Smooth muscle cell (in vitro differentiated cells): Measurements from ENCODE around the gene ANKRD31. TPM values are rescaled to one million over a fixed set of nuclear protein-coding genes. Genes with fewer than 3 reads are reported as not detected.

Experiments used
- DNase-seq: peaks from one replicate; lab custom pipeline; 2025; ENCODE audit not compliant: unreplicated experiment; lab: John Stamatoyannopoulos, UW
- H2AFZ ChIP-seq: fragments of 200-600 bp; sonication (generic); 2 replicates; pipeline ENCODE4 v1.6.0; 2016; ENCODE audit warnings: antibody characterized with exemption, low read depth, mild to moderate bottlenecking
- H3F3A ChIP-seq: fragments of 200-600 bp; sonication (generic); 2 replicates; pipeline ENCODE4 v1.6.0; 2017; ENCODE audit warnings: antibody characterized with exemption, low read depth
- H3K27ac ChIP-seq: fragments of 200-600 bp; sonication (generic); 2 replicates; pipeline ENCODE4 v1.5.1; 2016; ENCODE audit warnings: low read depth, mild to moderate bottlenecking
- H3K27me3 ChIP-seq: fragments of 200-600 bp; sonication (generic); 2 replicates; pipeline ENCODE4 v1.6.1; 2016; ENCODE audit warnings: low read depth, mild to moderate bottlenecking
- H3K36me3 ChIP-seq: fragments of 200-600 bp; sonication (generic); 2 replicates; pipeline ENCODE4 v1.5.1; 2016; ENCODE audit warnings: low read depth
- H3K4me1 ChIP-seq: fragments of 200-600 bp; sonication (generic); 2 replicates; pipeline ENCODE4 v1.5.1; 2016; ENCODE audit warnings: low read depth
- H3K4me2 ChIP-seq: fragments of 200-600 bp; sonication (generic); 2 replicates; pipeline ENCODE4 v1.6.0; 2016; ENCODE audit warnings: mild to moderate bottlenecking
- H3K4me3 ChIP-seq: fragments of 200-600 bp; sonication (generic); 2 replicates; pipeline ENCODE4 v1.5.1; 2016; ENCODE audit warnings: mild to moderate bottlenecking
- H3K79me2 ChIP-seq: fragments of 200-600 bp; sonication (generic); 2 replicates; pipeline ENCODE4 v1.6.0; 2016; ENCODE audit warnings: low read depth, mild to moderate bottlenecking
- H3K9ac ChIP-seq: fragments of 200-600 bp; sonication (generic); 2 replicates; pipeline ENCODE4 v1.6.0; 2016; ENCODE audit warnings: low read depth
- H3K9me3 ChIP-seq: fragments of 200-600 bp; sonication (generic); replicated peaks from 2 replicates; pipeline ENCODE4 v1.5.1; 2016; ENCODE audit warnings: low read depth
- H4K20me1 ChIP-seq: fragments of 200-600 bp; sonication (generic); 2 replicates; pipeline ENCODE4 v1.6.0; 2016; ENCODE audit warnings: low read depth
- WGBS: methylation state at CpG from one replicate; pipeline ENCODE4 v1.1.7; 2016; ENCODE audit warnings: low lambda C conversion rate; 5-methylcytosine and 5-hydroxymethylcytosine counted together
- polyA plus RNA-seq: library from polyadenylated mRNA; unstranded; fragments of >200 nt; fragmentation: Nextera tagmentation; extraction: Ambion mirVana; gene quantifications from 2 replicates; pipeline ENCODE4 v1.2.1, GENCODE V29; 2016
- total RNA-seq: library from RNA; depleted of rRNA; stranded (reverse); fragments of >200 nt; gene quantifications from 2 replicates; pipeline ENCODE4 v1.2.3, GENCODE V29; 2014
- TF ChIP-seq, protein P1 (sequence below): fragments of 200-600 bp; sonication (generic); IDR thresholded peaks from 2 replicates; pipeline ENCODE4 v1.5.1; 2017; ENCODE audit warnings: borderline replicate concordance, mild to moderate bottlenecking, antibody characterized with exemption; ENCODE audit not compliant: insufficient read depth, poor library complexity, severe bottlenecking

The ANKRD31 gene
- total and polyA plus RNA-seq, 2 experiments from 2014 or later = 0.03 to 0.22 TPM

DNA sequence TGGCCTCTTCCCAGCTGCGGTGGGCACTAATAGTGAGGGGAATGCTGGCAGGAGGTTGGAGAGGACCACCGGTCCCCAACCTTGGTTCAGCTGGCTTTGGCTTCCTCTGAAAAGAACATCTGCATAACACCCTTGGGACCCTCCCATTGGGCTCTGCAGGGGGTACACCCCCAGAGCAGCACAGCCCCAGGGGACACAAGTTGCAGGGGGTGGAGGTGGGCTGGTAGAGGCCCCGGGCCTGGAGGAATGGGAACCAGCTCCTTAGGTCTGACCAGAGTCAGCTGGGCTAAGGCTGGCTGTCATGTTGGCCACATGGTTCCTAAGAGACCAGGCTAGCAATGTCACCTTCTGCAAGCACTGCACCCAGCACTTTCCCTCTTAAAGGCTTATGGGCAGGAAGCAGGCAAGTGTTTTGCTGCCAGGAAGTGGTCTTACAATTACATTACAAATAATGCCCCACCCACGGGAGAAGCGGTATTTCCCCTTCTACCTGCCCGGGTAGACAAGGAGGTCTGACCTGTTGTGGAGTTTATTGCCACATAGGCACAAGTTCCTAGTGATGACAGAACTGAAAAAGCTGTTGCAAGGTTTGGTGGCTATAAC is 202.4 kb downstream of the ANKRD31 start:
- Histone ChIP-seq H3K4me2 (no peak overlapping the region), H3K4me1 (no peaks in the 10 kb centered on the region), H3K79me2 (no peaks in the 10 kb centered on the region), H3K9me3 (no peaks in the 10 kb centered on the region), H3K27ac (no peak overlapping the region), H3K27me3 (no peaks in the 10 kb centered on the region), H3K36me3 (no peaks in the 10 kb centered on the region), H3K9ac (no peak overlapping the region), H4K20me1 (no peaks in the 10 kb centered on the region), H2AFZ (no peak overlapping the region), H3K4me3 (no peak overlapping the region), H3F3A (no peaks in the 10 kb centered on the region)
- DNase-seq = no peak
- 95% methylated on average over 6 of the region's 6 CpGs for WGBS
- TF ChIP-seq, protein P1, sequence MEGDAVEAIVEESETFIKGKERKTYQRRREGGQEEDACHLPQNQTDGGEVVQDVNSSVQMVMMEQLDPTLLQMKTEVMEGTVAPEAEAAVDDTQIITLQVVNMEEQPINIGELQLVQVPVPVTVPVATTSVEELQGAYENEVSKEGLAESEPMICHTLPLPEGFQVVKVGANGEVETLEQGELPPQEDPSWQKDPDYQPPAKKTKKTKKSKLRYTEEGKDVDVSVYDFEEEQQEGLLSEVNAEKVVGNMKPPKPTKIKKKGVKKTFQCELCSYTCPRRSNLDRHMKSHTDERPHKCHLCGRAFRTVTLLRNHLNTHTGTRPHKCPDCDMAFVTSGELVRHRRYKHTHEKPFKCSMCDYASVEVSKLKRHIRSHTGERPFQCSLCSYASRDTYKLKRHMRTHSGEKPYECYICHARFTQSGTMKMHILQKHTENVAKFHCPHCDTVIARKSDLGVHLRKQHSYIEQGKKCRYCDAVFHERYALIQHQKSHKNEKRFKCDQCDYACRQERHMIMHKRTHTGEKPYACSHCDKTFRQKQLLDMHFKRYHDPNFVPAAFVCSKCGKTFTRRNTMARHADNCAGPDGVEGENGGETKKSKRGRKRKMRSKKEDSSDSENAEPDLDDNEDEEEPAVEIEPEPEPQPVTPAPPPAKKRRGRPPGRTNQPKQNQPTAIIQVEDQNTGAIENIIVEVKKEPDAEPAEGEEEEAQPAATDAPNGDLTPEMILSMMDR = no peak

DNA sequence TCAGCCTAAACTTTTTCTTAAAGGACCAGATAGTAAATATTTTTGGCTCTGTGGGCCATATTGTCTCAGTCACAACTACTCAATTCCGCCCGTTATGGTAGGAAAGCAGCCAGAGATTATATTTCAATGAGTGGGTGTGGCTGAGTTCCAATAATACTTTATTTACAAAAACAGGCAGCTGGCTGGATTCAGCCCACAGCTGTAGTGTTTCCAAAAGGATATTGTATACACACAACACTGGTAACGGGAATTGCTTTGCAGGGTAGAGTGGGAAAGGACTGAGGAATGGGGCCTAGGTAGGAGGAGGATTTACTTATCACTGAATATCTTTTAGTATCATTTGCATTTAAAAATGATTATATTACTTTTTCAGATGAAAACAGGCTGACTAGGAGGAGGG is 205.3 kb downstream of the ANKRD31 start:
- no peaks in the 10 kb centered on the region for H3K79me2 ChIP-seq
- H3K9me3 ChIP-seq = no peaks in the 10 kb centered on the region
- no peak for DNase-seq
- no peaks in the 10 kb centered on the region for H4K20me1 ChIP-seq
- no peak overlapping the region for H3K9ac ChIP-seq
- no peak overlapping the region for H2AFZ ChIP-seq
- no peak overlapping the region for H3K4me2 ChIP-seq
- H3K27ac ChIP-seq = no peak overlapping the region
- H3K36me3 ChIP-seq = no peaks in the 10 kb centered on the region
- no peaks in the 10 kb centered on the region for H3K4me1 ChIP-seq
- 88% methylated on average over 3 of the region's 3 CpGs for WGBS
- no peak overlapping the region for H3K4me3 ChIP-seq
- TF ChIP-seq, protein P1 = no peak
- H3F3A ChIP-seq = no peaks in the 10 kb centered on the region
- no peaks in the 10 kb centered on the region for H3K27me3 ChIP-seq

DNA sequence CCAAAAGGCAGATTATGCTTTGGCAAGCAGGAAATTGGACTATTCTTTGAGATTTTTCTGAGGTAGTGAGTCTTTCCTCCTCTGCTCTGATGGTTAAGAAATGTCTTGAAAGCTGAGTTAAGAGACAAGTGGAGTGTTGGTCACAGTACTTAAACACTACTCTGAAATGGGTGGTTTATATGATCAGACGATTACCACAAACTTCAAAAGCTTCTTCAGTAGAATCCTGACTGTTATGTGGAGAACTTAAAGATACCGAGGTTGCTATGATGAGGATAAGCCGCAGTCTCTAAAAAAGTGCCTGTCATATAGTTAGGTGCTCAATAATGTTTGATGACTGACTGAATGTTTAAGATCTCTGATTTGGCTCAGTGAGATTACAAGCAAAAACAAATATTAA is 208.6 kb downstream of the ANKRD31 start:
- H3K4me1 ChIP-seq = no peaks in the 10 kb centered on the region

More for the DNA sequence above, 208.6 kb downstream of the ANKRD31 start:
- H3K9me3 ChIP-seq = no peaks in the 10 kb centered on the region
- no peak overlapping the region for H3K4me3 ChIP-seq
- no peaks in the 10 kb centered on the region for H4K20me1 ChIP-seq
- H3K36me3 ChIP-seq = no peaks in the 10 kb centered on the region
- no peaks in the 10 kb centered on the region for H3F3A ChIP-seq
- DNase-seq = no peak
- H3K27me3 ChIP-seq = no peaks in the 10 kb centered on the region
- no peak overlapping the region for H2AFZ ChIP-seq
- TF ChIP-seq, protein P1 = no peak
- no peak overlapping the region for H3K4me2 ChIP-seq
- 97% methylated on average over 3 of the region's 3 CpGs for WGBS
- no peak overlapping the region for H3K9ac ChIP-seq
- H3K27ac ChIP-seq = no peak overlapping the region
- no peaks in the 10 kb centered on the region for H3K79me2 ChIP-seq
